OCI-LY7 (cell line): ENCODE results near the gene GMEB1.

Experiments used
- CTCF ChIP-seq: fragments of 200-600 bp; sonication (generic); conservative IDR thresholded peaks from 2 replicates; pipeline ENCODE4 v1.5.1; 2014; ENCODE audit warnings: mild to moderate bottlenecking, antibody characterized with exemption, low read length, moderate library complexity, mixed read lengths
- EZH2phosphoT487 ChIP-seq: fragments of 200-600 bp; sonication (generic); IDR thresholded peaks from 2 replicates; pipeline ENCODE4 v1.6.1; 2018; ENCODE audit warnings: low read depth, borderline replicate concordance, mild to moderate bottlenecking, mixed run types, antibody characterized with exemption, low read length, moderate library complexity, mixed read lengths

DNA sequence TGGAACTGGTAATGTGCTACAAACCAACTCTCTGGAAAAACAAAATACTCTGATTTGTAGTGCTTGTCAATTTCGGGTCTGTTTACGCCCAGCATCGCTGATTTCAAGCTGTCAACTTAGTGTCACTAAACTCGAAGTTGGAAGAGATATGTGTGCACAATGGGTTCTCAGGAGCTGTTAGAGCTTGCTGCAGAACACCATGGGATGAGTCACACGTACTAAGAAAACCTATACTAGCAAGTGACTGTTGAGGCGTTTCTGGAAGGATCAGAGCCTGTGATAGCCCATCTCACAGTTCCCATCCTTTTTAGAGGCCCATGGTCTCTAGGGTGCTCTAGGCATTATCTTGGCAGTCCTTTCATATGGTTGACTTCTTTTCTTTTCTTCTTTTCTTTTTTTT is 14.3 kb downstream of the GMEB1 start:
- TF ChIP-seq CTCF (no peak), EZH2phosphoT487 (no peak)
